Activated CD4-positive, alpha-beta T cell treated with anti-CD3 and anti-CD28 coated beads for 4 hours (primary cell): Measurements from ENCODE around the gene SDCCAG8.

Source experiments
- DNase-seq, 2 donors: peaks; one replicate each; pipeline ENCODE4 v3.0.0-alpha.2; 2020

Gene SDCCAG8

DNA sequence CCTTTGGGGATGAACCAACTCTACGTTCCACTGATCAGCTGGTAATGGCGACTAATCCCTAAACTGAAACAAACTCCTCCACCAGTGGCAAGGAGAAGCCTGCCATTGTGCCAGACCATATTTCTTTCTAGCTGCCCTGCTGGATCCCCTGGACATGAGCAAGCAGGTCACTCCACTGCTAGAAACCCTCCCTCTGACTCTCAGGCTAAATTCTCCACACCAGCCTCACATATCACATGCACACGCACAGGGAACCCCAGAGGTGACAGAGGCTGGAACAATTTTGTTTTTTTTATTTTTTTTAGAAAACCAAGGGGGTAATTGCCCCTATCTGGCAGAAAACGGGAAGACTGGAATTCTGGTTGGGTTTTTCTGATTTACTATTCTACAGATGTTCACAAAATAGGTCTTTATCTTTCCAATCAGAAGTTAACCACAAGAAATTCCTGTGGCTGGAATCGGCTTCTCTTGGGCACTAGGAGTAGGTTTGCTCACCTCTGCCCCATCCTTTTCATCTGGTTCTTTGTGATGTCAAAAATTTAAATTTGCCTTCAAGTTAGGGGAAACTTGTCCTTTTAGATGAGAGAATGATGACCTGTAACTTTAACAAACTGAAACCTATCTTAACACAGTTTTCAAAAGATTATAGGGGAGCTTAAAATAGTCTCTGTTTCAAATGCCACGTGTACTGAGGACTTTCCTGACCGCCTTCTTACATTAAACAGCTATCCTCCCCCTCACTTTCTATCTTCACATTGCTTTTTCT is 258.1 kb downstream of the SDCCAG8 start:
- no peak for DNase-seq

DNA sequence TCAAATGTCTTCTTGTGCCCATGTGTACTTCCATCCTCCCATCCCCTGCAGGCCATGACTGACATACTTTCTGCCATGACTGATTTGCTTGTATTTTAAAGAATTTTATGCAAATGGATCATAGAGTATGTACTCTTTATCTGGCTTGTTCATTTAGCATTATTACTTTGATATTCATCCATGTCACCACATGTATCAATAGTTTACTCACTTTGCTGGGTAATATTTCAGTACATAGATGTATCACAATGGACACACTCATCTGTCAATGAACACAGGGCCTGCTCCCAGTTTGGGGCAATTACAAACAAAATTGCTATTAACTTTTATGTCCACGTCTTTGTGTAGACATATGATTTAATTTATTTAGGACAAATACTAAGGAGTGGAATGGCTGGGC is 259.1 kb downstream of the SDCCAG8 start:
- no peak for DNase-seq

DNA sequence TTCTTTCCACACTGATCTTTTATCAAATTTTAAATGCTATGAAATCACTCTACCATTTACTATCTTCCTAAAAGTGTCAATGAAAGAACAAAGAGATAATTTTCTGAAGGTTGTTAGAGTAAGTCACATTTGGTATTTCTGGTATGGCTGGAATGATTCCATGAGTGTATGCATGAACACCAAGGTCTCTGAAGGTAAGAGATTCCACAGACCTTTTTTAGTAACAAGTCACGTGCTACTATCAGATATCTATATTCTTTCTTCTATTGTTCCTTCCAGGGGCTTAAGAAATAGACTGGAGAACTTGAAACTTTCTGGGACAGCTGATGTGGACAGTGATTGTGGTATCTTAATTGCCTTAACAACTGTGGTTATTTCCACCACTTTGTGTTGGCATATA is 265.0 kb downstream of the SDCCAG8 start:
- DNase-seq = no peak

DNA sequence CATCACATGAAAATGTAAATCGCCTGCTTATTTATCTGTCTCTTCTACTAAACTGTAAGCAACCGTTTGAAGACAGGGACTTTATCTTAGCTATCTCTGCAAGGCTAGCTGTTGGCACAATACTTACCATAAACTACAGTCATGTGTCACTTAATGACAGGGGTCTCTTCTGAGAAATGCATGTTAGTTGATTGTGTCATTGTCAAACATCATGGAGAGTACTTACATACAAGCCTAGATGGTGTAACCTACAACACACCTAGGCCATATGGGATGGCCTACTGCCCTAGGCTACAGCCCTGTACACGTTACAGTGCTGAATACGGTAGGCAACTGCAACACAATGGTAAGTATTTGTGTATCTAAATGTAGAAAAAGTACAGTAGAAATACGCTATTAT is 267.9 kb downstream of the SDCCAG8 start:
- no peak for DNase-seq

DNA sequence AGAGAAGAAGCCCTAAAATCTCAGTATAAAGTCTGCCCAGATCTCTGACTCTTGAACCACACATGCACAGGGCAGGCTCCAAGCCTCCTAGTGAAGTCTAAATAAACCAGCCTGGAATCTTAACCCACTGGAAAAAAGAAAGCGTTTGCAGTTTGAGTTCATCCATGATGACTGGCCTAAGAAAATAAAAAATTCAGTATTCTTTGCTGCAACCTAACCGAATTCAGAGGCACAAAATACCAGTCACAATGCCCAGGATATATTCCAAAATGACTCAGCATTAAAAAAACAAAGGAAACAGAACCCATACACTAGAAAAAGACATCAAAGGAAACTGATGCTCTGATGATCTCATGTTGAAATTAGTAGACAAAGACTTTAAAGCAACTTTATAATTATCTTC is 269.2 kb downstream of the SDCCAG8 start:
- DNase-seq = no peak

DNA sequence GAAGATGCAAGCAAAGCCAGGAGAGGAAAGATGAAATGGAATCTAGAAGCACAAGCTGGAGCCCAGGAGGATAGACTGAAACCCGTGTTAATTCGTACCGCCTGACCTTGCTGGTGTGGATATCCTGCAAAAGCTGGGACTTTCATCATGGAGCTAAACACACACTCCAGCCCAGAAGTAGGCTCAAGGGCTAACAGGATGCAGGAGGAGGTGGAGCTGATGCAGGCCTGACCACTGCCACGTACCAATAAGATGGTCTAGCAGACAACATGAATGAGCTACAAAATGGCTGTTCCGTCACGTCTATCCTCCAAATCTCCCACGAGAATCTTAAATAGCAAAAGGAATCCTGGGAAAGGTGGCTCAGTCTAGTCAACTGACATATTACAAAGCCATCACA is 270.3 kb downstream of the SDCCAG8 start:
- no peak for DNase-seq

DNA sequence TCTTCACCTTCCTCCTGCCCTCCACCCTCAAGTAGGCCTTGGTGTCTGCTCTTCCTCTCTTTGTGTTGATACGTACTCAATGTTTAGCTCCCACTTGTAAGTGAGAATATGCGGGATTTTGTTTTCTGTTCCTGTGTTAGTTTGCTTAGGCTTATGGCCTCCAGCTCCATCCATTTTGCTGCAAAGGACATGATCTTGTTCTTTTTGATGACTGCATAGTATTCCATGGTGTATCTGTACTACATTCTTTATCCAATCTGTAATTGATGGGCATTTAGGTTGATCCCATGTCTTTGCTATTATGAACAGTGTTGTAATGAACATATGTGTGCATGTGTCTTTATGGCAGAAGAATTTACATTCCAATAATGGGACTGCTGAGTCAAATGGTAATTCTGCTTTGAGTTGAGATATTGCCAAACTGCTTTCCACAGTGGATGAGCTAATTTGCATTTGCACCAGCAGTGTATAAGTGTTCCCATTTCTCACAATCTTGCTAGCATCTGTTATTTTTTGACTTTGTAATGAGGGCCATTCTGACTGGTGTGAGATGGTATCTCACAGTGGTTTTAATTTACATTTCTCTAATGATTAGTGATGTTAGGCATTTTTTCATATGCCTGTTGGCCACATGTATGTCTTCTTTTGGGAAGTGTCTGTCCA is 272.7 kb downstream of the SDCCAG8 start:
- DNase-seq = no peak

DNA sequence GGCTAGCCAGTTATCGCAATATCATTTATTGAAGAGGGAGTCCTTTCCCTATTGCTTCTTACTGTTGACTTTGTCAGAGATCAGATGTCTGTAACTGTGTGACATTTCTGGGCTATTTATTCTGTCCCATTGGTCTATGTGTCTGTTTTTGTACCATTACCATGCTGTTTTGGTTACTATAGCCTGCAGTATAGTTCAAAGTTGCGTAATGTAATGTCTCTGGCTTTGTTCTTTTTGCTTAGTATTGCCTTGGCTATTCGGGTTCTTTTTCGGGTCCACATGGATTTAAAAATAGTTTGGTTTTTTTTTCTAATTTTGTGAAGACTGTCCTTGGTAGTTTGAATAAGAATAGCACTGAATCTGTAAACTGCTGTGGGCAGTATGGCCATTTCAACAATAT is 273.7 kb downstream of the SDCCAG8 start:
- no peak for DNase-seq

DNA sequence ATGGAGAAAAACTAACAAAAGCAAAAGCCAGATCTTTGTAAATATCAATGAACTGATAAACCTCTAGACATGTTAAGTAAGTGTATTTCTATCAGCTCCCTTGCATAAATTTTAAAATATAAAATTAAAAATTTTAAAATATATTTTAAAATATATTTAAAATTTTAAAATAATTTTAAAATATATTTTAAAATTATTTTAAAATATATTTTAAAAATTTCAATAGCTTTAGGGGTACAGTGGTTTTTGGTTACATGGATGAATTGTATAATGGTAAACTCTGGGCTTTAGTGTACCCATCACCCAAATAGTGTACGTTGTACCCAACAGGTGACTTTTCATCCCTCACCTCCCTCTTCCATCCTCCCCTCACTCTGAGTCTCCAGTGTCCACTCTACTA is 279.2 kb downstream of the SDCCAG8 start:
- no peak for DNase-seq

DNA sequence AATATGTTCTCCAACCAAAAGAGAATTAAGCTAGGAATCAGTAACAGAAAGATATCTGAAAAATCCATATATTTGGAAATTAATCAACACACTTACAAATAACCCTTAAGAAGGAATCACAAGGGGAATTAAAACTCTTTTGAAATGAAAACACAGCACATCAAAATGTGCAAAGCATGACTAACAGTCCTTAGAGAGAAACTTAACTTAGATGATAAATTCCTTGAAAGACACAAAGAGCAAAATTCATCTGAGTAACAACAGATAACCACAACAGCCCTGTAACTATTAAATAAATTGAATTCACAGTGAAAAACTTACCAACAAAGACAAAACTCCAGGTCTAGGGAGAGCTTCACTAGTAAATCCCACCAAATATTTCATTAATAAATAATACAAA is 283.8 kb downstream of the SDCCAG8 start:
- no peak for DNase-seq

DNA sequence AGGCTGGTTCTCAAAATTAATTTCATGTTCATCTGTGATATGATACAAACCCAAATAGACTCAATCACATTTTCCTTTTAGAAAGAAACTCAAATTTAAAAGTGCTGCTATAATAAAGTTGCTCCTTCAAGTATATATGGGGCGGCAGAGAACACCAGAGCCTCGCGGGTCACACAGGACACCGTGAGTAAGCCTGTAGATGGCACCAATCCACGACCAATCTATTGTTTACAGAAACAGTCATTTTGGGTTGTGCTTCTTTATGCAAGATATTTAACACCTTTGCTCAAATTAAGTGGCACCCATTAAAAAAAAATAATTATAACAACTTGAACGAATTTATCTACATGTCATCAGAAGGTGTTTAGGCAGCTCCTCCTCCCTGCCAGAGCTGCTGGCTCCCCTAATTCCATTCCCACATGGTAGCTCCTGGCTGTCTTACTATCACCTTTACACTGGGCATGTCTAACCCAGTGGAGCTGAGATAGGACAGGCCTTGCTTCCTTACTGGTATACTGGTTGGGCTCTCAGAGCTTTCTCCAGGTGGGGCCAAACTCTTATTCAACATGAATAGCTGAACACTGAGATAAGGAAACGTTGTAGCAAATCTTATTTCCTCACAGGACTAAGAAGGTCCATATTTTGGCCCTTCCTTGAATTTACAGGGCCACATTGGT is 287.0 kb downstream of the SDCCAG8 start:
- DNase-seq = no peak

DNA sequence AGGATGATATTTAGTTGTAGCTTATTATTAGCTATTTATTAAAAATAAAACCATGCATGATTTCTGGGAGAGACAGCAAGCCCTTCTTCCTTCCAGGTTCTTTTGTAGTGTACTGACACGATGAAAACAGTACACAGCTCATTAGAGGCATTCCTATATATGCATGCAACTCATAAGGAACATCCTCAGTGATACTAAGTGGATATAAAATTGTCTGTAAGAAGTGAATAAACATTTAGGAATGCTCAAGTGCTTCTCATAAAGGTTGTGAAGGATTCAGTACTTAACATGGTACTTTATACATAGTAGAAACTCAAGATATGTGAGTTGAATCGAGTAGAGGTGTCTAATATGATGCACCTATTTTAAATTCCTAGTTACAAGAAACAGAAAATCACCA is 287.7 kb downstream of the SDCCAG8 start:
- no peak for DNase-seq

DNA sequence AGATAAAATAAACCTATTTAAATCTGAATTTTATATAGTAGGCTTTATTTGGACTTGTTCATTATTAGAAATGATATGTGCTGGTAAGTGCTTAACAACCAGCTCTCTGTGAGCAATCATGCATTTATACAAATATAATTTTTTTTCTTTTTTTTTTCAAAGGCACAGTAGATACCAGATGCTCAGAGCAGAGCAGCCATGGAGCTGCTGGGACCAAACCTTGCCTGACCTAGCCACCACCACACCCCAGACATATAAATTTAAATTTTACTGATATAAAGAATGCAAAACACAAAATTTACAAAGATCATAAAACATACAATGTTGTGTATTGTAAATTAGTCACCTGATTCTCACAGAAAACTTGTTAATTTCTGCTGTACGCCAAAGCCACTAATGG is 290.6 kb downstream of the SDCCAG8 start:
- no peak for DNase-seq

DNA sequence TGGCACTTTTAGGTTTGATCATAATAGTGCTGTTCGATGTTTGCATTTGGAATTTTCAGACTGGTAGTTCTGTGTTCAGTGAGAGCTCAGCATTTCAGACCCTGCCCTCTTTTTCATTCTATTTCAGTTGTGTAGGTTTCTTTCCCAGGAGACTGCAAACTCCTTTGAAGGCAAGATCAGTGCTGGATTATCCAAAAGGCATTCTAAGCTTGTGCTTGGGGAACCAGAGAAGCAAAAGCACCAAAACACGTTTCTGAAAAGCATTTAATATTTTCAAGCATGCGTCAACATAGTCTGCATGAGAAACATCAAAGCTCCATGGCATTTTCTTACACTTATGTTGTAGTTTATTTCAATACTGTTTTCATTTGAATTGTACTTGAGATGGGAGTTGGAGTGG is 292.1 kb downstream of the SDCCAG8 start:
- no peak for DNase-seq

DNA sequence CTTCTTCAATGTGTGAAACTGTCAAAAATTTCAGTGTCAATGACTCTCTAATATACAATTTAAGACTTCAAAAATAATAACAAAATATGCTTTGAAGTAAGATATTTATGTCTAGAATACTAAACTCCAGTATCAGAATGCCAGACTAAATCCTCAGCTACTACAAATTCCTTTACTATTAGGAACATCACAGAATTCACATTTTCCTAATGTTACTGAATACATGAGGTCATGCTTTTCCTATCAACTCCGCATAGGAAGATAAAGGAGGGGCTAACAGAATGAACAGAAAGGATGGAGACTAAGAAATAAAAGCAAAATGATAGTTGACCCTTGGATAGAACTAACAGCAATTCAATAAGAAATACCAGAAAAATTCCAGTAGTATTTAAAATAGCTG is 292.7 kb downstream of the SDCCAG8 start:
- DNase-seq = no peak

DNA sequence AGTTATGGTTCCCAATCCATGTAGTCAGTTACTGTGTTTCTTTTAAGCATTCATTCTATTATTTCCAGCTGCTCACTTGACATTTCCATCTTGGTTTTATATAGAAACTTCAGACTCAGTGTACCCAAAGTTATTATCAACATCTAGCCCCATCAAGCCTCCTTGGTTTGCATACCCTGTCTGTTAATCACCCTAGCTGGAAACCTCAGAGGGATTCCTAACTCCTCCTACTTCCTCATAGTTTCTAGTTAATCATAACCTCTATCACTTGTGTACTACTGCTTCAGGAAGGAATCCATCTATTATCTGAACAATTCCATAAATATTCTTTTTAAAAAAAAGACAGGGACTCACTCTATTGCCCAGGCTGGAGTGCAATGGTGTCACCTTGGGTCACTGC is 293.3 kb downstream of the SDCCAG8 start:
- DNase-seq = no peak
